ENCODE data around the gene EPB41L3.
"Not testable (repeated sequence)": the region's sequence is repeated elsewhere in the genome, so short reads cannot be mapped to it uniquely, and the experiment has no call there.

The EPB41L3 gene

DNA sequence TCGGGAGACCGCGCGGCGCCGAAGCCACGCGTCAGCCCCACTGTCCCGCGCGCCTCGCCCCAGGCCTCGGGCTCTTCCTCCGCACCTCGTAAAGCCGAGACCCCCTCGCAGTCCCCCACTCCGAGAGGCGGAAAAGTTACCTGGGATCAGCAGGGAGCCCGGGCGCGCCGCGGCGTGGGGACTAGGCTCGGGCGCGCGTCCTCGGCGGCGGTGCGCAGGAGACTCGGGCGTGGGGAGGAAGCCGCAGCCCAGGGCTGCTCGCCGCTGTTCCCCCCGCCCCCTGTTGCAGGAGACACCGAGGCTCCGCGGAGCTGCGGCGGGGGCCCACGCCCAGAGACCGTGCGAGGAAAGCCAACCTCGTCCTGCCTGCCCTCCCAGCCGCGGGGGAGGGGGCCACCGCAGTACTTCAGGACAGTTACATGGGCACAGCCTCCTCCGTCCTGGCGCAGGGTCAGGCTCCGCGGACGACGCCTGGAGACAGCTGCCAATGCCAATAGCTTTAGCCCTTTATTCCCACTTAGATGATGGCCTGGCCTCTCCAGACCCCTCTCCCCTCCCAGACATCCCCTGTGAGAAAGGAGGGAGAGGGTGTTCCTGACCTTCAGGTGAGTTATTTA lies at the start of gene EPB41L3:
TSS of gene EPB41L3 (minus strand) at position 225 of the 617 bp plus-strand sequence. CDS start 54,814 bp downstream, outside the sequence.
- DNase-seq (ENCODE audit: low read depth in 2 of 2, low spot score in 1 of 2): no peak

DNA sequence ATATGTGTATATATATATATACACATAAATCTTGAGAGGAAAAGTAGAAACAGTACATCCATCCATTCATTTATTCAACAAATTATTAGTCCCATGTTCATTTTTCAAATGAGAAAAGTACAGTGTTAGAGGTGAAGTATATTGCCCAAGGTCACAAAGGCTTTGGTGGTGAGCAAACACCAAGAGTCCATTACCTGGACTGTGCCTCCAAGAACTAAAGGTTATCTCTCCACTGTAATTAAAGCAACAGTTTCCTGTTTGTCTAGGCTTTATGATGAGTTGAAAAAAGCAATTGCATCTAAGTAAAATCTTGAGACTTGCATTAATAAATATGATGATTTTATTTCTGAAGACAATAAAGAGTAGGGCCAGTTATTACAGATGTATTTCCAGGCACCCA lies 44.7 kb upstream of the EPB41L3 start:
- no peak for DNase-seq (ENCODE audit: low read depth in 2 of 2, low spot score in 1 of 2)

DNA sequence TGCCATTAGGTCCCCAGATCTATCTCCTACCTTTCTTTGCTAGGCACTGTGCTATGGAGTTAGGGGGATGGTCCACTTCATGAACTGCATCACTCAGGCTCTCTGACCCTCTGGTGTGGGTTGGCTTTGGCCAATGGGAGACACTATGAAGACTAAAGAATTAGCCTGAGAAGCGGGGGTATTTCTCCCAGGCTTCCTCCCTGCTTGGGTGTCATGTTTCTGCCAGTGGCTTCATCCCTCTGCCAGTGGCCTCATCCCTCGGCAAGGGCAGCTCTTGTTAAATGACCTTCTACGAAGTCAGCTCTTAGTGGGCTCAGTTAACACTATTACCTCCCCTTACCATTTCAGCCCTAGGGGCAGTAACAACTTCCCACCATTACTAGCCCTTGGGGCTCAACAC lies 41.9 kb upstream of the EPB41L3 start:
- DNase-seq (ENCODE audit: low read depth in 2 of 2, low spot score in 1 of 2): no peak

DNA sequence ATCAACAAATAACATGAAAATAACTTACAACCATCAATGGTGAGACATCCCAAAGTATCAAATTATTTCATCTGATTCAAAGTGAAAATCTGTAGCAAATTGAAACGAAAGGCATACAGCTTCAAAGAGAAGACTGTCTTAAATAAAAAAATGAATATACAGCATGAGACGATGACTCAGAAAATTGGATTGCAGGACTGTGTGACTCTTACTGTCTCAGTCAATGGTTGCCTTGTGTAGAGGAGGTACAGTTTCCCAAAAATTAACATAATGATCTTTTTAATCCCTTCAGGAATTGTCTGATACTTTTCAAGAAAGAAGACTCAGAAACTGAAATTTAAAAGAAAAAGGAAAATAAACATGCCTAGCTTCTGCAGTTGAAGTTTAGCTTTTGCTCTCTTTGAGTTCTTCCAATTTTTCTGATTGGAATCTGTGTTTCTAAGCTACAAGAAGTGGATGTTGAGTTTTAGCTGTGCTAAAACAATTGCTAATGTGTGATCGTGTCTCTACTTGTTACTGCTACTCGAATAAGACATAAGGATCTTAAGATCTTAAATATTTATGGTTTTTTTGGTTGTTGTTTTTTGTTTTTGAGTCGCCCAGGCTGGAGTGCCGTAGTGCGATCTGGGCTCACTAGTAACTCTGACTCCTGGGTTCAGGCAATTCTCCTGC lies 41.1 kb upstream of the EPB41L3 start:
- no peak for DNase-seq (ENCODE audit: low read depth in 2 of 2, low spot score in 1 of 2)

DNA sequence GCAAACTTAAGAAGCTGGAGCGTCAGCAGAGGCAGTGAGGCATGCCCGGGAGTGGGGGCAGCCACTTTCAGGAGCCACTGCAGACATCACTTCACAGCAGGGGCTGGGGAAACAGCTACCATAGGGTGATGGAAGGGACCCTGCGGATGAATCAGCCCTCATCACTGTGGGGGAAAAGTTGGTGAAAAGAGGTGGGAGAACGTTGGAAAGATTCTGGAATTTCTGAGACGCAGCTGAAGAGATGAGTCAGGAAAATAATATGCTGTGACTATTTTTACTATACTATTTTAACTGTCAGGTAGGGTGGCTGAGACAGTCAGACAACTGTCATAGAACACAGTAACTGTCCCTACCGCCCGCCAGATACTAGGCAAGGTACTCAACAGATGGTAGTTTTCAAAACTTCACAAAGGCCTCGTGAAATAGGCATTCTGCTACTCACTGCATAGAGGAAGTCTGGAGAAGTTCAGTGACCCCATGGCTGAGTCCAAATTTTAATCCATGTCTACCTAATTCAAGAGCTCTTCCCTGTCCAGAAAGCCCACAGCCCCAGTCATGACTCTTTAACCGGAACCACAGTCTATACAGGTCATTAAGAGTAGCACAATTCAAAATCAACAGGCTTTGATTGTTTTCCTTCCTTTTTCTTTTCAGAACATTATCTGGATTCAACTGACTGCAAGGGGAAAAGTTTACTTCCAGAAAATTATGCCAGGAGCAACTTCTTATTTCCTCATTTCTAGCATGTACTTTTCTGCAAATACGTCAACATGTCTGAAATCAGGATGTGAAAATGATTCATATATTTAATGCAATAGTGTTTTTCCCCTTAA lies 39.3 kb upstream of the EPB41L3 start:
- no peak for DNase-seq (ENCODE audit: low read depth in 2 of 2, low spot score in 1 of 2)

DNA sequence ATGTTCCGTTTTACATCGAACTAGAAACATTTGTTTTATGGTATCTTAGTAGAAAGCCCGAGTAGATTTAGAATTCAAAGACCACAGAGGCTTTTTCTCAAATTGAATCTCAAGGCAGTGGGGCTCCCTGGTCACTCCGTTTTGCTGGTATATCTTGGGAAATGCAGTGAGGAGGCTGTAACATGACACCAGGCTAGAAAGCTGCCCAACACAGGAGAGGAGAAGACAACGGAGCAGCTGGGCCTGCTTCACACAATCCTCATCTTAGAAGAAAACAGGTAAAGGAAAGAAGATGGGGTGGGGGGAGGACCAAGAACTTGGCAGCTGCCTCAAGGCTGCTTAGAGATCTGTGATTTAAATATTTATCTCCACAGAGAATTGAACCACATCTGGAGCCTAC lies 38.3 kb upstream of the EPB41L3 start:
- DNase-seq (ENCODE audit: low read depth in 2 of 2, low spot score in 1 of 2): no peak

DNA sequence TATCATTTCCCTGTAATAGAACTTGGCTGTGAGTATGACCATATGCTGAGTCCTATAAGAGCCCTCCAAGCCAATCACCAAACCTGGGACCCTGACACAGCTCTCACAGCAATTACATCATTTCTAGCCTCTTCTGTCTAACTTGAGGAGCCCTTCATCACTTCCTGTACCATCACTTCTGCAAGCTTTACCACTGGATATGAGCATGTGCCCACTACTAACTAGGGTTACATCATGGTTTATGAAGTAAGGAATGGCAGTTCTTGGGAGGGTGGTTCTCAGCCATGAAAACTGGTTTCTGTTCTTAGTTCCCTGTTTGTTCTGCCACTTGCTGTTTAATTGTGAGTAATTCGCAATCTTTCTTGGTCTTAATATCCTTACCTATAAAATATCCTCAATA lies 31.0 kb upstream of the EPB41L3 start:
- DNase-seq (ENCODE audit: low read depth in 2 of 2, low spot score in 1 of 2): no peak

DNA sequence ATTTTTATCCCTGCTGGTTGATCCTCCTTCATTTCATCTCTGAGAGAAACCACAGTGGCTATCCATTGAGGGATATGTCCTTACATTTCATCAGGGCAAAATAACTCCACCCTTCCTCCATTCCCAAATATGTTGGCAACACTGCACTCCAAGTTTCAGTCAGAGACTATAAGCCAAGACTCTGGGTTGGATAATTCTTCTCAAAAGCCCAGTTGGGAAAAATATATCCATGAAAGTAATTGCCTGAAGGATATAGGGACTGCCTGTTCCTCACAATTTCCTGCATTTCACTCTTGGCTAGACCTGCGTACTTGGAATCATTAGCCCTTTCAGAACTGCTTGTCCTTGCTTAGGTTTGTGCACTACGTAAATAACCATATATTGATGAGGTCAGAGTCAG lies 27.9 kb upstream of the EPB41L3 start:
- DNase-seq (ENCODE audit: low read depth in 2 of 2, low spot score in 1 of 2): no peak

DNA sequence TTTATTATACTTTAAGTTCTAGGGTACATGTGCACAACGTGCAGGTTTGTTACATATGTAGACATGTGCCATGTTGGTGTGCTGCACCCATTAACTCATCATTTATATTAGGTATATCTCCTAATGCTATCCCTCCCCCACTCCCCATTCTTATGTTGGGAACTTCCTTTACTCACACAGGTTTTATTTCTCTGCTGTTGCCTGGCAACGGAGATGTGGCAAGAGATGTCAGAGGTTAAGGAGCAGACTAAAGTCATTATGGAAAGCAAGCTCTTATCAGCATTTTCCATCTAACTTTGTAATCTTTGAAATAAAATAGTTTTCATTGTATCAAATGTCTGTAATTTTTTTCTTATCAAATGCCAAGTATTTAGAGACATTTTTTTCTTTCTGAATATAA lies 26.8 kb upstream of the EPB41L3 start:
- not testable (repeated sequence) for DNase-seq (ENCODE audit: low read depth in 2 of 2, low spot score in 1 of 2)

DNA sequence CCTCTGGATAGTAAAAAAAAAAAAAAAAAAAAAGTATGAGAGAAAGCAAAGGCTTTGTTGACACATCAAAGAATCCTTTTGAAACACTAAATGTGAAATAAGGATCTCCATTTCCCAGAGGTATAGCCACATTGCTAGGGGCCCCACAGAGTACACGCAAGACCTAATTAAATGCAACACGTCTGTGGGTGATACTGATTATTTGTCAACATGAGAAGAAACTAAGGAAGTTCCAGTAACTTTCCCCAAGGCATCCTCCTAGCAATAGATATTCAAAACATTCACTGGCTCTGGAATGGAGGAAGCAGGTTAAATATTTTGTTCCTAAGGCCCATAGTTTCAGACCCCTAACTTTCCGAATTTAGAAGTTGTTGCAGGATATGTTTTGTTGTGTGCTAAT lies 24.6 kb upstream of the EPB41L3 start:
- DNase-seq (ENCODE audit: low read depth in 2 of 2, low spot score in 1 of 2): no peak

DNA sequence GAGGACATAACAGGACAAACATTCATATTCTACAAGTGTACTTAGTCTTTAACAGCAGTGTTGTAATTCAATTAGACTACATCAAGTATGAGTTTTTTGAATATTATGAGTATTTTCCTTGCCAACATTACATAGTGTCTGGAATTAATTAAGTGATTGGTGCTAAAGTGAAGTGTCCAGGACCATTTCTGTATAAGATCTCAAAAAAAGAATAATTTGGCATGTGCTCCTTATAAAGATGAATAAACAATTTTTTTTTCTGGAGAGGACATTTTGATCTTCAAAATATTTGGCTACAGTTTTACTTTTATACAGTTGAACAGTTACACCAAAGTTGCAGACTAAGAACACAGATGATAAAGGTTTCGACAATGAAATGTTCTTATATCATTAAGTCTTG lies 15.1 kb upstream of the EPB41L3 start:
- DNase-seq (ENCODE audit: low read depth in 2 of 2, low spot score in 1 of 2): no peak

DNA sequence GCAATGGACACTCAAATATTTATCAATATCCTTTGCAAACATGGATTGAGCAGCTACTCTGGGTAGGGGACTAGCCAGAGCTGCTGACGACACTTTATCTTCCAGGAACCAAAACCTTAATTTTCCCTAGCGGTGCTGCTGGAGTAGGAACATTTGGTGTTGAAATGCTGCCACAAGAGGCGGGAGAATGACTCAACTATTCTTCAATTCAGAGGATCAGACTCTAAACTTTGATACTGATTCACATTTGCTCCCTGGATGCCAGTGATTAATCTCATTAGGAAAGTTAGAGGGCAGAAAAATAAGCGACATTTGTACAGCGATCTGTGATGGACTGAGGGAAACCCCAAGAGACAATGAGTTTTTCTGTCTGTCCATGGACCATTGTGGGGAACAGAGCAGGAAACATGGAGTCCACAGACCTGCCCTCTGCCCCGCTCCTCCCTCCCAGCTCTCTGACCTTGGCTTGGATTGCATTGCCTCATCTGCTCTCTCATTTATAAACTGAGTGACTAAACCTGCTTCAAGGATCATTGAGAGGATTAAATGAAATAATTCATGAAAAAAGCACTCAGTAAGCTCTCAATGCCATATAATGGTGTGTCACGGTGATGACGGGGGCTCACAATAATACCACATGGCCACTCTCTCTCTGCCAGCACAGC lies 12.6 kb upstream of the EPB41L3 start:
- no peak for DNase-seq (ENCODE audit: low read depth in 2 of 2, low spot score in 1 of 2)

DNA sequence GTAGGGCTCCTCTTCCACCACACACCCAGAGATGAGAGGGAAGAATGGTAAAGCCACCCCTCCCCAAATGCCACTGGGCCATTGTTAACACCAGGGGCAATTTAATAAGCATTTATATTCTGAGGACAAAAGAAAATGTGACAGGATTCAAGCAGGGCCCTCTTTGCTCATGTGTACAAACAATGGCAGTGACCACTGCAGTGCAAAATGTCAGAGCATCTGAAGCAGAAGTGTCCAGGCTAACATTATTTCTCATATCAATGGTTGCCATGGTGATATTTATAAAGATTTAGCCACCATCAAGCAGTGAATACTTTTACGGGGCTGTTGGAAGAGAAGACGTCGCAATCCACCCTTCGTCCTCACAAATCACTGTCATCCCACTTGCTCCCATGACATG lies 10.8 kb upstream of the EPB41L3 start:
- no peak for DNase-seq (ENCODE audit: low read depth in 2 of 2, low spot score in 1 of 2)

DNA sequence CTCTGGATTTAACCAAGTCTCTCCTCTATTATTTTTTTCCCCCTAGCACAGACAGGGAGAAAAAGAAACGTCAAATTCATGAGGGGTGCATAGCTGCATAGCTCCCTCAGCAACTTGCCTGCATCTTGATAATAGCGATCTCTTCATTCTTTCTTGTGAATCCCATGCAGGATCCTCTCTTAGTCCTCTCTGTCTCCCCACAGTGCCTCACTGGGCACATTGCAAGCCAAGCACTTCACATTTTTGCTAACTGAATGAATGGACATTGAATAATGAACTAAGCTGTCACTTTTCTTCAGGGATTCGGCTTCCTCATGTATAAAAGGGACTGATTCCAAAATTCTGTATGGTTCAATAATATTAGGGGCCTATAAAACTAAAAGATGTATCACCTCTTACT lies 2.9 kb upstream of the EPB41L3 start:
- no peak for DNase-seq (ENCODE audit: low read depth in 2 of 2, low spot score in 1 of 2)

DNA sequence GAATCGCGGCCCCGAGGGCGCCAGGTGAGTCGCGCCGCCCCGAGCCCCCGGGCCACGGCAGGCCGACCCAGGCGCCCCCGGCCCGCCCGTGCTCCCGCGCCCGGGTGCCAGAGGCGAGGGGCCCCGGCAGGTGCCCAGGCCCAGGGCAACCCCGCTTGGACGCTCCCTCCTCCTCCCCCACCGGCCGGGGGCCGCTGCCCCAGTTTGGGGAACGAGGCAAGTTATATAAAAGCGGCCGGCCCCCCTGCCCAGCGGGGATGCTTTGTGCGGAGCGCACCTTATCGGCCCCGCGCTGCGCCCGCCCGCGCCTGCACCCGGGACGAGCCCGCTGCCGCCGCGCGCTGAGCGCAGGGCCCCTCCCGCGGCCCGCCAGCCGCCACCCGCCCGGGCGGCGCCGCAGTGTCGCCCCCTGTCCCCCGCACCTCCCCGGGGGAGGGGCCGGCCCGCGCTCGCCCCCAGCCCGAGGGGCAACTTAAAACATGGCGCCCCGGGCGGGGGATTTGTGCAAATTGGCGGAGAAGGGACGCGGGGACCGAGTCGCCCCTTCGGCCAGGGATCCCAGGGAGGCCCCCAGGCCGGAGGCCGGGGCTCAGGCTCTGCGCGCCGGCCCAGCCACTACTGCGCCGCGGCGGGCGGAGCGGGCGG lies 639 bp downstream of the EPB41L3 start:
- DNase-seq (ENCODE audit: low read depth in 2 of 2, low spot score in 1 of 2): no peak

DNA sequence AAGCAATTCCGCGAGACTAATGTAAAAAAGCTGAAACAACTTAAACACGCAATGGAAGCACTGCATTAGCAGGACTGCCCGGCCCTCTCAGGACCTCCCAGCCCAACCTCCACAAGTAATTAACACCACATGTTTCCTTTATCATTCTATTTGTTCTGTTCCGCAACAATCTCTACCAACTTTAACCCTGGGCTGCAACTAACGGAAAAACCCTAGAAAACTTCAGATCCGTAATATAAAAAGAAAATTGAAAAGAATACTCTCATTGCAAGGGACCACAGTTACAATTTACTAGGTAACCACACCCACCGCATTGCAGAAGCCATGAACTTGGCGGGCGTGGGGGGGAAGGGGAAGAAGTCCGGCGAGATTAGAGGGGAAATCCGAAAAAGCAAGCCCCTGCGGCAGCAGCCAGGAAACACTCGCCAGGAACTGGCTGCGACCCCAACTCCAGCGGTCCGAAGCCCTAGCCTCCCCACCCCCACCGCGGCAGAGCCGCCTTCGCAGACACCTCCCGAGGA lies 1.2 kb downstream of the EPB41L3 start:
- DNase-seq (ENCODE audit: low read depth in 2 of 2, low spot score in 1 of 2): no peak

DNA sequence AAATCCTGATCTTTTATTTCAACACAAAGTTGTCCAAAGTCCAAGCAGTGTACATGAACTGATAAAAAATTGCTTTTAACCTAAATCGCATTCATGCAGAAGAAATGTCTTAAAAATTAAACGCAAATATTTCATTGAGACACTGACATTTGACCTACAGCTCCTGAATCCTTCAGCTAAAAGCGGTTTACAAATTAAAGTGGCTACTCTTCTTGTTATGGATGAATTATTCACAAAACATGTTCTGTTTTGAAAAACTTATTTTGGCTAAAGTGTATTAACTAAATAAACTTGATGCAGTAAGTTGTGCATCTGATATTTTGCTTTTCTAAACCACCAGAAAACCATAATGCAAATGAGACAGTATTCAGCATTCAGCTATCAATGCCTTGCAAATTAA lies 2.2 kb downstream of the EPB41L3 start:
- DNase-seq (ENCODE audit: low read depth in 2 of 2, low spot score in 1 of 2): no peak

DNA sequence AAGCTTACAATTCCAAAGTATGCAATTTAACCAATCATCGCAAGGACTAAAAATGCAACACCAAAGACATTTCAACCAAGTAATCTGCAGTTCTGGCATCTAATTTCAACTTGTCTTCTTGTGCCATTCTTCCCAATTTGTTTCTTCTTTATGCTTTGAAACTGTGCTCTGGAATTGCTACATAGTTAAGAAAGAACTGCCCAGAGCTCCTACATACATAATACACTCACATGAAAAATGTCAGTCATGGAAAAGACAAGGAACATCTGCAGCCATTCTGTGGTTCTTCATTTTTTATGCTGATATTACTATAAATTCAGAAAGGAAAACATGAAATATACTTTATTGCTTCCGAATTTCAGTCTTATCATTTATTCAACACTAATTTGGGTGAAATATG lies 4.4 kb downstream of the EPB41L3 start:
- no peak for DNase-seq (ENCODE audit: low read depth in 2 of 2, low spot score in 1 of 2)

DNA sequence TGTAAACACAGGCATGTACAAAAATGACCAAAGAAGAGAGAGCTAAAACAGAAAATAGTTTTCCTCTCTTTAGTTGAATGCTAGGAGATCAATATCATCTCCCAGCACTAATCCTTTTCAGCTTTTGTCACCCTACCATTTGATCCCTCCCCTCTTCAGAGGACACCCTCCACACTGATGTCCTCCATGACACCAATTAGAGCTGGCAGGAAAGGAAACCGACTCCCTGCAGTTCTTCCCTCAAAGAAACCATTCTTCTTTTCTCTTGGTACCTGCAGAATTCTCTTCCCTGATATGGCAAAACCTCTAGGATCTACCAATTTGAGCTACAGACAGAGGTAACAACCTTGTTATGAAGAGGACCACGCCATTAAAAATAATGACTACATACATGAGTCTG lies 5.3 kb downstream of the EPB41L3 start:
- DNase-seq (ENCODE audit: low read depth in 2 of 2, low spot score in 1 of 2): no peak

DNA sequence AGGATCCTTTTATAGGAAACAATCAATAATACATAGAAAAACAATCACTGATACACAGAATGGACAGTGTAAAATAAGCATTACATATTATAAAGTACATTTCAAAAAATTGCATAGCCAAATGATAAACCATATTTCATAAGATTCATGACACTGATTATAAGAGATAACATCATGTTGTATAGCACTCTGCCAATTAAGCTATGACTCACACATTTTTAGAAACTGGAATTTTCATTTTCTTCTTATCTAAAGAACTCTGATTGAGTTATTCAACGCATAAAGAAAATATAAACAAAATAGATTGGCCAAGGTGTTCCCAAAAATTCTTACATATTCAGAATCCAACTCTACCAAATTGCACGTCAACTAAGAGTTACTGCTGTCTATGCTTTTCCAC lies 5.9 kb downstream of the EPB41L3 start:
- no peak for DNase-seq (ENCODE audit: low read depth in 2 of 2, low spot score in 1 of 2)

DNA sequence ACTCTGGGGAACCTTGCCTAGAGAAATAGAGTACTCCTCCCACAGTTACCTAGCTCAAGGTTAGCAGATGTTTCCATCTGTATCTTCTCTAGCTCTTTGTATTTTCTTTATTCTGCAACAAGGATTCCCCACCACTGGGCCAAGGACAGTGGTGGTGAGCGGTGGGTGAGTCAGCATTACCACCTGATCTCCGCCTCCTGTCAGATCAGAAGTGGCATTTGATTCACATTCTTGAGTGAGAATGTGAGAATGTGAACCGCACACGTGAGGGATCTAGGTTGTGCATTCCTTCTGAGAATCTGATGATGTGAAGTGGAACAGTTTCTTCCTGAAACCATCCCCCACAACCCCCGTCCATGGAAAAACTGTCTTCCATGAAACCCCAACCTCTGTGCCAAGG lies 9.0 kb downstream of the EPB41L3 start:
- no peak for DNase-seq (ENCODE audit: low read depth in 2 of 2, low spot score in 1 of 2)

All from stimulated activated CD8-positive, alpha-beta memory T cell treated with anti-CD3 and anti-CD28 coated beads, Interleukin-4, amount 100 ng/mL, for 4 hours (primary cell).